ENCODE measurements around the gene ABR. TPM values are rescaled to one million over a fixed set of nuclear protein-coding genes. Genes with fewer than 3 reads are reported as not detected.
"Not testable (repeated sequence)": the region's sequence is repeated elsewhere in the genome, so short reads cannot be mapped to it uniquely, and the experiment has no call there.

The ABR gene
- total RNA-seq, 1 donor from 2014 or later: 62.5 TPM

- no peak for DNase-seq (ENCODE audit: extremely low read depth, low read depth, low spot score)
Measured at GRCh38 chr17:1202291-1202690, 22.5 kb upstream of the ABR start.

- DNase-seq (ENCODE audit: extremely low read depth, low read depth, low spot score): no peak
Measured at GRCh38 chr17:1201132-1201702, 21.4 kb upstream of the ABR start.

GRCh38 chr17:1199271-1199743 is 19.5 kb upstream of the ABR start:
- not testable (repeated sequence) for DNase-seq (ENCODE audit: extremely low read depth, low read depth, low spot score)

GRCh38 chr17:1197781-1198490 is 18.2 kb upstream of the ABR start:
- DNase-seq (ENCODE audit: extremely low read depth, low read depth, low spot score): peak; percentile 7

GRCh38 chr17:1197379-1197778 is 17.6 kb upstream of the ABR start:
- DNase-seq (ENCODE audit: extremely low read depth, low read depth, low spot score): no peak

- DNase-seq (ENCODE audit: extremely low read depth, low read depth, low spot score): no peak
Measured at GRCh38 chr17:1196946-1197345, 17.2 kb upstream of the ABR start.

- DNase-seq (ENCODE audit: extremely low read depth, low read depth, low spot score): no peak
Measured at GRCh38 chr17:1192911-1193699, 13.3 kb upstream of the ABR start.

GRCh38 chr17:1190751-1191331 is 11.1 kb upstream of the ABR start:
- no peak for DNase-seq (ENCODE audit: extremely low read depth, low read depth, low spot score)

- DNase-seq (ENCODE audit: extremely low read depth, low read depth, low spot score): no peak
Measured at GRCh38 chr17:1188812-1189504, 9.2 kb upstream of the ABR start.

GRCh38 chr17:1186923-1187771 is 7.4 kb upstream of the ABR start:
- peak; percentile 23 for DNase-seq (ENCODE audit: extremely low read depth, low read depth, low spot score)

GRCh38 chr17:1186214-1186820 is 6.5 kb upstream of the ABR start:
- no peak for DNase-seq (ENCODE audit: extremely low read depth, low read depth, low spot score)

- no peak for DNase-seq (ENCODE audit: extremely low read depth, low read depth, low spot score)
Measured at GRCh38 chr17:1183171-1183873, 3.5 kb upstream of the ABR start.

GRCh38 chr17:1182811-1183170 is 3.0 kb upstream of the ABR start:
- DNase-seq (ENCODE audit: extremely low read depth, low read depth, low spot score): no peak

GRCh38 chr17:1181753-1182137 is 2.0 kb upstream of the ABR start:
- DNase-seq (ENCODE audit: extremely low read depth, low read depth, low spot score): no peak

GRCh38 chr17:1180958-1181752 is 1.4 kb upstream of the ABR start:
- no peak for DNase-seq (ENCODE audit: extremely low read depth, low read depth, low spot score)

GRCh38 chr17:1179112-1179817 is 516 bp downstream of the ABR start:
- no peak for DNase-seq (ENCODE audit: extremely low read depth, low read depth, low spot score)

- DNase-seq (ENCODE audit: extremely low read depth, low read depth, low spot score): no peak
Measured at GRCh38 chr17:1177016-1177700, 2.6 kb downstream of the ABR start.

Measured in glomerular endothelial cell (primary cell).